ENCODE results near the gene HOXA13. TPM values are rescaled to one million over a fixed set of nuclear protein-coding genes. Genes with fewer than 3 reads are reported as not detected.

Gene HOXA13
- total RNA-seq, 3 donors from 2014 or later (not counting 1 experiment from before 2014, with no cell fraction given) = not detected

DNA sequence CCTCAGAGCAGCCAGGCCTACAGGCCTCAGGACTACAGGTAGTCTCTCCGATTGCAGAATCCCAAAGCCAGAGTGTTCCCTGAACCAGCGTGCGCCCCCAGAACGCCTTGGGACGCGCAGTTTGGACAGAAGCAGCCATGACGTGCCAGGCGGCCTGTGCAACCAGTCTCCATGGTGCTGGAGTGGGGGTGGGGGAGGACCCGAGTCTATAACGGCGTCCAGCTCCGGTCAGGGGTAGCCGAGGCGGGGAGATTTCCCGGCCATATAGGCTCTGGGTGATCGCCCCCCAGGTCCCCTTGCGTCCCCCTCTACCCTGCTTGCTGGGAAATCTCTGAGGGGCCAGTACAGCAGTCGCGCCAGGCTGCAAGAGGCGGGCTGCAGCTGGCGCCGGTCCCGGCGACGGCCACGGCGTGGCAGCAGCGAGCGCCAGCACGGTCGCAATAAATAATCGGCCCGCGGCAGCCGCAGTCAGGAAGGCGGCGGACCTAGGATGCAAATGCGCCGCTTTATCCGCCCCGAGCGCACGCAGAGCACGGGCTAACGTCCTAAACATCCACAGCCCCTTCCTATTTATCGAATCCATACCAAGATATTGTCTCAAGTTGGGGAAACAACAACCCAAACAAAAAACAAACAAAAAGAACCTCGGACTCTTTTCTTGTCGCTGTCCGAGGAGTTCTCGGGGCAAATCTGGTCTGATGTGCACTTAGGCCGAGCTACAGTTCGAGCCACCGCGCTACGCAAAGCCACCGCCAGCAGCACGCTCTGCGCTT is 49.1 kb downstream of the HOXA13 start:
- Histone ChIP-seq H3K4me1 (ENCODE audit: control insufficient read depth, insufficient read depth, low read length) (peaks cover 68% of the 10 kb centered on the region), H3K4me3 (ENCODE audit: low read length) (peak overlapping the region; percentile 30), H3K27me3 (ENCODE audit: control insufficient read depth, insufficient read depth, low read length) (peaks cover 80% of the 10 kb centered on the region), H3K36me3 (ENCODE audit: control insufficient read depth, insufficient read depth, low read length) (no peaks in the 10 kb centered on the region), H3K9me3 (ENCODE audit: control insufficient read depth, insufficient read depth, low read length) (no peaks in the 10 kb centered on the region), H3K27ac (ENCODE audit: low read length) (peak overlapping the region; percentile 11)
- peak; percentile 86 to 91 (median 87) for ATAC-seq
- Mint-ChIP-seq H3K36me3 (no peaks in the 10 kb centered on the region), H3K27ac (peak overlapping the region; percentile 4 to 64), H3K4me1 (peaks cover 34 to 44% of the 10 kb centered on the region in 2 donors), H3K4me3 (peak overlapping the region; percentile 89), H3K9me3 (no peaks in the 10 kb centered on the region), H3K27me3 (ENCODE audit: low read depth in 2 of 2) (peaks cover 72 to 74% of the 10 kb centered on the region in 2 donors)
- DNase-seq = peak; percentile 68 to 85
- intact Hi-C loops (cut with micrococcal nuclease) = loop anchor here (1.0 to 5.0 kb wide), 4 partner anchors 11 to 1286 kb away; partner anchors contain the start of genes HOXA1 and HOXA11
- WGBS (ENCODE audit: insufficient coverage) = under 1% methylated on average over 58 of the region's 58 CpGs
- TF ChIP-seq, protein P1, sequence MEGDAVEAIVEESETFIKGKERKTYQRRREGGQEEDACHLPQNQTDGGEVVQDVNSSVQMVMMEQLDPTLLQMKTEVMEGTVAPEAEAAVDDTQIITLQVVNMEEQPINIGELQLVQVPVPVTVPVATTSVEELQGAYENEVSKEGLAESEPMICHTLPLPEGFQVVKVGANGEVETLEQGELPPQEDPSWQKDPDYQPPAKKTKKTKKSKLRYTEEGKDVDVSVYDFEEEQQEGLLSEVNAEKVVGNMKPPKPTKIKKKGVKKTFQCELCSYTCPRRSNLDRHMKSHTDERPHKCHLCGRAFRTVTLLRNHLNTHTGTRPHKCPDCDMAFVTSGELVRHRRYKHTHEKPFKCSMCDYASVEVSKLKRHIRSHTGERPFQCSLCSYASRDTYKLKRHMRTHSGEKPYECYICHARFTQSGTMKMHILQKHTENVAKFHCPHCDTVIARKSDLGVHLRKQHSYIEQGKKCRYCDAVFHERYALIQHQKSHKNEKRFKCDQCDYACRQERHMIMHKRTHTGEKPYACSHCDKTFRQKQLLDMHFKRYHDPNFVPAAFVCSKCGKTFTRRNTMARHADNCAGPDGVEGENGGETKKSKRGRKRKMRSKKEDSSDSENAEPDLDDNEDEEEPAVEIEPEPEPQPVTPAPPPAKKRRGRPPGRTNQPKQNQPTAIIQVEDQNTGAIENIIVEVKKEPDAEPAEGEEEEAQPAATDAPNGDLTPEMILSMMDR (IDR thresholded peaks at IDR 0.05) = peak; percentile 90

DNA sequence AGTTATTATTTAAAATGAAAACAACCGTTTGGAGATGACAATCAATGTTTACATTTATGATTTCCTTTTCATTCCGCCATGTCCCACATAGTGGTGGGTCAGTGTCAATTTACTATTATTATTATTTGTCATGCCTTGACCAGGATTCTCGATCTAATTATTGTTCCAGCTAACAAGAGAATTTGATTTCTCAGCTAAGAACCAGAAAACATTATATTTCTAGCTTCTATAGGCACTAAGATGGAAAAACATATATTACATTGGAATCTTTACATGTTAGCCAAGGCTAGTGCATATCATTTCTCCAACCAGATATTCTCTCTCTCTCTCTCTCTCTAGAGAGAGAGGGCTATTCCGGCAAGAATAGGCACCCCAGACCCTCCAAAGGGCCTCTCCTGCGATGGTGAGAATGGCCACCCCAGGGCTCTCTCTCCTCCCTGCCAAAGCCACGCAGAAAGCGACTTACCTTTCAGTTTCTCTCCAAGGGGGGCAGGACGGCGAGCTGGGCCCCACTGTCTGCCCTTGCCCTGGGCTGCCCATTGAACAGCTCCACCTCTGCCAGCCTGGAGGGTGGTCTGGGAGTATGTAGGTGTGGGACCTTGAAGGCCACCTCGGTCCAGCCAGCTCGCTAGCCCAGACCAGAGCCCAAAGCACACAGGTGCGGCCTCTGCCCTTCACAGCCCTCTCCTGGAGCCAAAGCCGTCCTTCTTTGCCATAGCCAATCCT is 49.9 kb downstream of the HOXA13 start:
- intact Hi-C loops (cut with micrococcal nuclease) = loop anchor here (2.0 to 5.0 kb wide), 3 partner anchors 37 to 1285 kb away; partner anchors contain the start of genes HOXA1 and HOXA11
- no peaks in the 10 kb centered on the region for H3K36me3 ChIP-seq (ENCODE audit: control insufficient read depth, insufficient read depth, low read length)
- H3K27me3 Mint-ChIP-seq (ENCODE audit: low read depth in 2 of 2) = peaks cover 72 to 75% of the 10 kb centered on the region in 2 donors
- DNase-seq (no peak), ATAC-seq (peak in 1 of 3 donors; percentile 4)
- peak overlapping the region; percentile 11 for H3K27ac ChIP-seq (ENCODE audit: low read length)
- TF ChIP-seq, protein P1 (IDR thresholded peaks at IDR 0.05) = no peak
- peaks cover 61% of the 10 kb centered on the region for H3K4me1 ChIP-seq (ENCODE audit: control insufficient read depth, insufficient read depth, low read length)
- peaks cover 32 to 37% of the 10 kb centered on the region in 2 donors for H3K4me1 Mint-ChIP-seq
- peaks cover 72% of the 10 kb centered on the region for H3K27me3 ChIP-seq (ENCODE audit: control insufficient read depth, insufficient read depth, low read length)
- H3K4me3 ChIP-seq (ENCODE audit: low read length) = peak overlapping the region; percentile 30
- WGBS (ENCODE audit: insufficient coverage) = 22% methylated on average over 11 of the region's 13 CpGs
- peak overlapping the region; percentile 89 for H3K4me3 Mint-ChIP-seq
- H3K27ac Mint-ChIP-seq = peak overlapping the region; percentile 4 to 64
- no peaks in the 10 kb centered on the region for H3K9me3 ChIP-seq (ENCODE audit: control insufficient read depth, insufficient read depth, low read length)
- no peaks in the 10 kb centered on the region for H3K9me3 Mint-ChIP-seq
- H3K36me3 Mint-ChIP-seq = no peaks in the 10 kb centered on the region

DNA sequence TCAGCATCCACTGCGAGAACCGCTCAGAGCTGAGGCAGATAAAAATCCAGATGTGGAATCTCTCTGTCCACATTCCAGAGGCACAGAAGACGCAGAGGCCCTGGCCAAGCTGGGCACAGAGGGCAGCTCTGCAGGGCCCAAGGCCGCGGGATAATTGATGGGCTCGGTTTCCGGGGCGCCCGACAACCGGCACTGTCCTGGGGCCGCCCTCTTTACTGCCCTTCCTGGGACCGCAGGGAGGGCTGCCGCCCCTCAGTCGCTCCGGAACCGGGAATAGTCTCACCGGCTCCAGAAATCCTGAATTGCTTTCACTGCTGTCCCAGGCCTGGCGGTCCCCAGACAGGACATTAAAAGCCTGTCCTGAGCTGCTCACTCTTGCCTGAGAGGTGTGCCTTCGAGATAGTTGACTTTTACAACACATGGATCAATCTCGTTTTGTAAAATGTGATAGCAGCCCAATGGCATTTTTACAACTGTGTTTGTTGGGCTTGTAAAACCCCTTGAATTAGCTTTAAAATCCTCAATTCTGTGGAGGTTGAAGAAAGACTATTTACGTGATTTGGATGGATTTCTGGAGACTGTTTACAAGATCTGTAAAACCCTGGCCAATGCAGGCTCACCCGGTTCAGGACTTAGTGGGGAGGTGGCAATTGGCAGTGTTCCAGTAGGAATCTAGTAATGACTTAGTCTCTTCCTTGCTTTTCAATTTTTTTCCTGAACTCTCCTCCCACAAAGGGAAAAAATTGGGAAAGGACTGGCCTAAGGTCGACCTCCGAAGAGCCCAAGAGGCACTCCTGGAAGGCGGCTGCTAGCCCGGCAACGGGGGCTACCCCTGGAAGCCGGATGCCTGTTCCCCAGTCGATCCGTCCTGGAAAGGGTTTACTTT is 50.9 kb downstream of the HOXA13 start:
- Mint-ChIP-seq H3K4me1 (peaks cover 22 to 28% of the 10 kb centered on the region in 2 donors), H3K36me3 (no peaks in the 10 kb centered on the region), H3K9me3 (no peaks in the 10 kb centered on the region), H3K4me3 (no peak overlapping the region), H3K27me3 (ENCODE audit: low read depth in 2 of 2) (peaks cover 64 to 67% of the 10 kb centered on the region in 2 donors), H3K27ac (no peak overlapping the region)
- TF ChIP-seq, protein P1 (IDR thresholded peaks at IDR 0.05) = no peak
- H3K9me3 ChIP-seq (ENCODE audit: control insufficient read depth, insufficient read depth, low read length) = no peaks in the 10 kb centered on the region
- peak in 1 of 2 donors; percentile 6 for DNase-seq
- ATAC-seq = no peak
- WGBS (ENCODE audit: insufficient coverage) = 41% methylated on average over 30 of the region's 30 CpGs
- H3K4me1 ChIP-seq (ENCODE audit: control insufficient read depth, insufficient read depth, low read length) = peaks cover 54% of the 10 kb centered on the region
- peaks cover 63% of the 10 kb centered on the region for H3K27me3 ChIP-seq (ENCODE audit: control insufficient read depth, insufficient read depth, low read length)
- no peak overlapping the region for H3K4me3 ChIP-seq (ENCODE audit: low read length)
- H3K36me3 ChIP-seq (ENCODE audit: control insufficient read depth, insufficient read depth, low read length) = no peaks in the 10 kb centered on the region
- intact Hi-C loops (cut with micrococcal nuclease) = no loop called here
- no peak overlapping the region for H3K27ac ChIP-seq (ENCODE audit: low read length)

Data from natural killer cell (primary cell).